Renal cortex interstitium (tissue), 11 donors: ENCODE measurements around the gene AKAP13. TPM values are rescaled to one million over a fixed set of nuclear protein-coding genes. Genes with fewer than 3 reads are reported as not detected.
"Not testable (repeated sequence)": the region's sequence is repeated elsewhere in the genome, so short reads cannot be mapped to it uniquely, and the experiment has no call there.

Source experiments
- DNase-seq, 11 donors: peaks; one replicate each; pipeline ENCODE4 v3.0.0-alpha.2; 2013; ENCODE audit warnings: low read depth in 9 of 11, low spot score in 4 of 11; ENCODE audit errors: extremely low read depth in 1 of 11
- polyA plus RNA-seq, 3 donors: library from polyadenylated mRNA; unstranded; fragments of 120-200 nt; gene quantifications; one replicate each; pipeline ENCODE4 v1.2.1, GENCODE V29; 2013; ENCODE audit not compliant: insufficient read length in 3 of 3

The AKAP13 gene
- polyA plus RNA-seq, 3 donors = 90.0 to 91.2 (median 91.2) TPM

DNA sequence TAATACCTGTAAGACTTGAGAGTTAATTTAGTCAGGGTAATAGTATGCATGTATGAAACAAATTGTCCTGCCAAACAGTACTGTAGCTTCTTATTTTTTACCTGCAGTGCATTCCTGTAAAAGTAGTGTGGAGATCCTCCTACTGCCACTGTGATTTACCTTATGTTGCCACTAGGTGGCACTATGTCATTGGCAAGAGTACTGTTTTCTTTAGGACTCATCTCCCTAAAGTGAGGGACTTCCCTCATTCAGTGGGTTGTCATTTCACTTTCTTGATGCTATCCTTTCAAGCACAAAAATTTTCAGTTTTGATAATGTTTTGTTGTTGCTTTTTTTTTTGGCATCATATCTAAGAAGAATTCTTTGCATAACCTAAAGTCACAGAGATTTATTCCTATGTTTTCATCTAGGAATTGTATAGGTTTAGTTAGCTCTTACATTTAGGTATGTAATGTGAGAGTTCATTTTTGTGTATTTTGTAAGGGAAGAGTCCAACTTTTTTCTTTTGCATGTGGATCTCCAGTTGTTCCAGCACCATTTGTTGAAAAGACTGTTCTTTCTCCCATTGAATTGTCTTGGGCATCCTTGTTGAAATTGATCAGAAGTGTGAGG is 105.7 kb downstream of the AKAP13 start:
- DNase-seq = peak in 10 of 11 donors; percentile 64 to 87 (median 76)

DNA sequence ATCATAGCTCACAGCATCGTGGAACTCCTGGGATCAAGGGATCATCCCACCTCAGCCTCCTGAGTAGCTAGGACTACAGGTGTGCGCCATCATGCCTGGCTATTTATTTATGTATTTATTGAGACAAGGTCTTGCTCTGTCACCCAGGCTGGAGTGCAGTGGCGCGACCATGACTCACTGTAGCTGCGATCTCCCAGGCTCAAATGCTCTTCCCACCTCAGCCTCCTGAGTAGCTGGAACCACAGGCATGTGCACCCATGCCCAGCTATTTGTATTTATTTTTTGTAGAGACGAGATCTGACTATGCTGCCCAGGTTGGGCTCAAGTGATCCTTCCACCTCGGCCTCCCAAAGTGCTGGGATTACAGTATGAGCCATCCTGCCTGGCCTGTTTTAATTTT is 107.4 kb downstream of the AKAP13 start:
- not testable (repeated sequence) for DNase-seq

DNA sequence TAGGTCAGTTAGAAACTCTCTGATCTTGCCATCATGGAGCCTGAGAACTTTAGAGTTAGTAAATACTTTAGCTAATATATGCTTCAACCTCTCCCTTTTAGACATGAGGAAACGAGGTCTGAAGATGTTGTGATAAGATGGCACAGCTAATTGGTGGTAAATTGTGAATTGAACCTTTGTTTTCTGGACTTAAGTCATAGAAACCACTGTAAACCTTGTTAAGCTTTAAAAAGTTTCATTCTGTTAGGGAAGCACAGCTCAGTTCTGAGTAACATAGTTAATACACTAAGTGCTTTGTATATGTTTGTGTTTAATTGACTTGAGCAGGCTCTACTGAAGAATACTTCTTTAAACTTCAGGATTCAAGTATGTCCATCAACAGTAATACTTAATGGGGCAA is 108.6 kb downstream of the AKAP13 start:
- DNase-seq = no peak

DNA sequence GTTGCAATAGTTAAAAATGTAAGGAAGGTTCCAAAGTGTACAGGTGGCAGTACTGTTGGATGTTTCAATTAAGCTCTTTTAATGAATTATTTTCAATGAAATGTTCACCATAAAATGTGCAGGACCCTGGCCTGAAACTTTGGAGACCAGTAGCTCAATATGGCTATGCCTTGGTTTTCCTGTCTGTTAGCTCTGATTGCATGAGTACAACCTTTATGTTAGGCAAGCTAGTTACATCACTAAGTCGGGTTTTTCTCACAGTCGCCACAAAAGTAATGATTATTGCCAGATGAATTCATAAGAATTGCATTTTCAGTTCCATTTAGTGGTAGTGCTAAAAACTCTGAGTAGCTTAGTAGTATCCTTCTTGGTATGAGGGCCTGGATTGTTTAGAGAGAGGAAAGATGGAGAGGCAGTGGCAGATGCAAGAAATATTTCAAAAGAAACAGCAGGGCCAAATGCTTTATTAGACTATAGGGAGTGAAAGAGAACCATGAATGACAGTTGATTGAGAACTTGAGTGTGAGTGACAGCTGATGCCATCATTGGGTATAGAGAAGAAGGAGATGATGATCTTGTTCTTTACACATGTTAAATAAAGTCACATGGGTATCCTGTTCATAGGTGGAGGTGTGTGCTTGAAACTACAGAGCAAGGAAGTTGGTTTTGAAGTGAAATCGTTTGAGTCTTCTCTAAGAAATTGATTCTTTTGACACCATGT is 109.5 kb downstream of the AKAP13 start:
- no peak for DNase-seq

DNA sequence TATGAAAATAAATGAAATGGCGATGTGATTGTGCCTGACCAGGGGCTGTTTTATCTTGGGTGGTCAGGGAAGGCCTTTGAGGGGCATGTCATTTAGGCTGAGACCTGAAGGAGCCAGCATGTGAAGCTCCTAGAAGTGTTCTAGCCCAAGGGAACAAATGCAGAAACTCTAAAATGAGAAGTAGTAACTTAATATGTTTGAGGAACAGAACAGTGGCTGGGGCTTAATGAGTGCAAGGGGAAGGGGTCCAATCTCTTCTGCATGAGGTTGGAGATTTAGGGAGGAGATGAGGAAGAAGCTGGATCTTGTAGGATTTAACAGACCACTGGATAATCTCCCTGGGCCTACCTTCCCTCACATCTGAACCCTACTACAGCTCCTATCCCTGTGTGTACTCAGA is 110.5 kb downstream of the AKAP13 start:
- DNase-seq = no peak

DNA sequence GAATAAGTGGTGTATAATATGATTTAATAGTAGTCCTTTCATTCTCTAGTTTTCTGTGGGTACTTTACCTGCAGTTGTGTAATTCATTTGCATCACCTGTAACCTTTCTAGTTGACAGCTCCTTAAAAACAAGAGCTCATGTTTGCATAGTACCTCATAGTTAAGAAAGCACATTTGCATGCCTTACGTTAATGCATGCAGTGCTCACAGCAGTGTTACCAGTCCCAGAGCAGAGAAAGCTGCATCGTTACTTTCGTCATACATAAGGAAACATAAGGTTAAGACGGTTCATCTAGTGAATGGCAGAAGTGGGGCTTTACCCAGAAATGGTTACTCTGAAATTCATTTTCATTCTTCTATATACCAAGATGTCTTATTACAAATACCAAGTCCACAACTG is 111.3 kb downstream of the AKAP13 start:
- no peak for DNase-seq

DNA sequence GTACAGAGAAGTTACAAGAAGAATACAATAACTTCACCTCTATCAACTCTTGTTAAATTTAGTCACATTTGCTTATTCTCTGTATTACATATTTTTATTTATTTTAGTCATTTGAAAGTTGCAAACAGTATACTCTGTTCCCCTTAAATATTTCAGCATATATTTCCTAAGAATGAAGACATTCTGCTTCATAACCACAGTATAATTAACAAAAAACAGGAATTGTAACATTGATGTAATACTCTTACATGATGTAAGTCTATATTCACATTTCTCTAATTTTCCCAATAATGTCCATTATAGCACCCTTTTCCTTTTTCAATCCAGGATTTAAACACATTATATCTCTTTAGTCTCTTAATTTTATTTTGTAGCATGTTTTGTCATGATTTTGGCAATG is 112.0 kb downstream of the AKAP13 start:
- DNase-seq = no peak

GRCh38 chr15:85493260-85493659 is 112.9 kb downstream of the AKAP13 start:
- DNase-seq = no peak

GRCh38 chr15:85494048-85494777 is 113.8 kb downstream of the AKAP13 start:
- peak in 6 of 11 donors; percentile 59 to 81 (median 70) for DNase-seq

DNA sequence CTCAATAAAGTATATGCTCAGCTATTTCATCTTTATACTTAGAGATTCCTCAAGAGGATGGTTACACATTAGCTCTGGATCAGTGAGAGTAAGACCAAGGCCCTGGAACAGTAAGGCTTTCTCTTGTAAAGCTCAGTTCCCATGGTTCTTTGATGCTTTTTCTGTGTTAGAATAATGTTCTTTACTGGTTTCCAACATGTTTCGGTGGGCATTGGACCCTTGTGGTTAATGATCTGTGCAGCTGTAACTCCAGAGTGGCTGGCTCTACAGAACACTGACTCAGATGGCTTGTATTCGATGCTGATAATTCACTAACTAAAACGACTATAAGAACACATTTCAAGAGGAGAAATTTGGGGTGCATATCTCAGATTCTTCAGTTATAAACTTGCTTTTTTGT is 114.7 kb downstream of the AKAP13 start:
- peak in 2 of 11 donors; percentile 55 to 64 for DNase-seq

DNA sequence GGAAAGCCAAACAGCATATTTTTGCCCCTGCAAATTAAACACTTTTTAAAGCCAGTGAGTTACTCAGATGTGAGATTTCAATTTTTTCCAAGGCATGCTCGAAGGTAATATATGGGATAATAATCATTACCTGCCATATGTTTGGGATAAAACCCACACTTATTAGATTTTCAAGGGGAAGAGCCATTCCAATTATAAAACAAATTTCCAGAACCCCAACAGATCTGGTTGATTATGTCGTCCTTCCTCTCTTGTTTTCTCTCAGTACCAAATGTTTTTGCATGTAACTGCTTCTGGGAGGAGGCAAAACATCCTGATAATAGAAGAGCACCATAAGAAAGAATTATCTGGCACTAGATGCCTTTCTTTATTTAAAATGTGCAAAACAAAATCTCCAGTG is 115.1 kb downstream of the AKAP13 start:
- DNase-seq = no peak

GRCh38 chr15:85496151-85496550 is 115.7 kb downstream of the AKAP13 start:
- DNase-seq = no peak

- DNase-seq = no peak
Measured at GRCh38 chr15:85496551-85497171, 116.3 kb downstream of the AKAP13 start.

DNA sequence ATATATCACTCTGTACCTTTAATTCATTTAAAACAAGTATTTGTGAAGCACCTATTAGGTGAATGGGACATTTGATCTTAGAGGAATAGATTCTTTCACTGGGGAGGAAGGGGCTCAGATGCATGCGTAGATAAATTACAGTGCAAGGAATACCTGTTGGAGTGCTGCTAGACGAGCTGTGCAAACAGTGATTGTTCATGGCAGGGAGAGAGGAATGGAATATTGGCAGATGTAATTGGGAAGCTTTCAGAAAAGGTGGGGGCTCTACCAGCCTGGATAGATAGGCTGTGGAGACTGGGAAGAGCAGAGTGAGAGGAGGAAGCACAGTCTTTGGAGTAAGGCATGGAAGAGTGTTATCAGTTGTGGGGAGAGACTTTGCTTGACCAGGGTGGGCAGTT is 116.8 kb downstream of the AKAP13 start:
- no peak for DNase-seq

GRCh38 chr15:85498471-85498870 is 118.1 kb downstream of the AKAP13 start:
- no peak for DNase-seq

DNA sequence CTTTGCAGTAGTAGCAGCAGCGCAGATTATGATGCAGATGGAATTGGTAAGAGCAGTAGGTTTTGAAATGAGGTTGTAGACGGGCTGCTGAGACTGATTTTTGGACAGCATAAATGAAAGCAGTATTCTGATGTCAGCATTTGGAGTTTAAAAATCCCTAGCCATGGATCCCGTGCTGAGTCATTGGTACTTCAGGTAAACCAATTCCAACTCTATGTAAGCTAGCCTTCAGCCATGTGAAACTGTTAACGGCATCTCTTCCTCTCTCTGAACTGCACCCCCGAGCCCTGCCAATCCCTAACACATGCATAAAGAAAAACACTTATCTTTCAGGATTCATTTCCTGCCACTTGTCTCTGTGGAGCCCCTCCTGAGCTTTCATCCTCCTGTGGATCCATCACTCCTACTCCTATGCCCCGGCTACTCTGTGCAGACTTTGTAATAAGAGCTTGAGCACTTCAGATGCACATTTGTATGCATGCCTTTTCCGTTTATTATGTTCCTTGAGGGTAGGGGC is 119.0 kb downstream of the AKAP13 start:
- DNase-seq = no peak

DNA sequence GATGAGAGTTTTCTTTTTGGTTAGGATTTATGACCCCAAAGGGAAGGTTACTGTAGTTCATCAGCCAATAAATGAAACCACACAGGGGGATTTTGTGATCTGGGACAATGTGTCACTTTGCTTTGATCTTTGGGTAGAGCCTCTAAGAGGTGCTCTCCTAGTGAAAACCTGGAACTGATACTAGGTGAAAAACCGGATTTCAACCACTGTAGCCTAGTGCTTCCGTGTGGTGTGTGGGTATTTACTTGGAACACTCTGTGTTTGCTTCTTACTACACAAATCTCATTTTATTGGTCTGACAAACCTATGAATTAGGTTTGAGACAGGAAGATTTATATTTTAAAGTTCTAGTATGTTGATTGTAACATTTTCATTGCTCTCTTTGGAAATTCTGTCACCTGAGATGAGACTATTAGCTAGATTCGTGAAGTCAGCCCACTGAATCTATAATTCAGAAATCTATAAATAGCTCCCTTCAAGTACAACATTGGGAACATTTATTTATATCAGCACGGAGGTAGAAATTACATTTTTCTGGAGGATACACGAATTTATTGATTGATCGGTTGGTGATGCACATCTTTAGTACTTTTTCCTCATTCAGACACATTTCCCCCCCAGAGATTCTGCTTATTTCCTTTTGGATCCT is 119.8 kb downstream of the AKAP13 start:
- no peak for DNase-seq

- DNase-seq = no peak
Measured at GRCh38 chr15:85500729-85501128, 120.3 kb downstream of the AKAP13 start.

- no peak for DNase-seq
Measured at GRCh38 chr15:85501574-85501973, 121.2 kb downstream of the AKAP13 start.
